Measurements from ENCODE around the gene ATAD1.
"Not testable (repeated sequence)": the region's sequence is repeated elsewhere in the genome, so short reads cannot be mapped to it uniquely, and the experiment has no call there.

ATAD1 gene

DNA sequence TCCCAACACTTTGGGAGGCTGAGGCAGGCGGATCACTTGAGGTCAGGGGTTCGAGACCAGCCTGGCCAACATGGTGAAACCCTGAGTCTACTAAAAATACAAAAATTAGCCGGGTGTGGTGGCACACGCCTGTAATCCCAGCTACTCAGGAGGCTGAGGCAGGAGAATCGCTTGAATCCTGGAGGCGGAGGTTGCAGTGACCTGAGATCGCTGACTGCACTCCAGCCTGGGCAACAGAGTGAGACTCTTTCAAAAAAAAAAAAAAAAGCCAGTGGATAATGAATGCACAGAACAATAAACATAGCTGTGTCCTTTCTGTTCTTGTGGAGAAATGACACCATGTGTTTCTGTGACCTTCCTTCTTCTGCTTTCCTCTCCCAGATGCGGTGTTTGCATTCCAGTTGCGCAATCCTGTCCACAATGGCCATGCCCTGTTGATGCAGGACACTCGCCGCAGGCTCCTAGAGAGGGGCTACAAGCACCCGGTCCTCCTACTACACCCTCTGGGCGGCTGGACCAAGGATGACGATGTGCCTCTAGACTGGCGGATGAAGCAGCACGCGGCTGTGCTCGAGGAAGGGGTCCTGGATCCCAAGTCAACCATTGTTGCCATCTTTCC lies 74.9 kb downstream of the ATAD1 start:
- not testable (repeated sequence) for ATAC-seq

- no peak for ATAC-seq
- no peak for TF ChIP-seq GLIS3 (CRISPR knock-in tag; IDR thresholded peaks at IDR 0.05)
- 0 out of 2 replicates have a peak, but pooled peaks have one; percentile 25 for TF ChIP-seq ISL1 (CRISPR knock-in tag; IDR thresholded peaks at IDR 0.05)
Observed at GRCh38 chr10:87740254-87740655, 77.8 kb downstream of the ATAD1 start.

GRCh38 chr10:87739703-87740102 lies 78.3 kb downstream of the ATAD1 start:
- ATAC-seq = no peak
- TF ChIP-seq ZNF565 (CRISPR knock-in tag; conservative IDR thresholded peaks at IDR 0.05; ENCODE audit: low read depth) = no peak
- TF ChIP-seq, protein P1, sequence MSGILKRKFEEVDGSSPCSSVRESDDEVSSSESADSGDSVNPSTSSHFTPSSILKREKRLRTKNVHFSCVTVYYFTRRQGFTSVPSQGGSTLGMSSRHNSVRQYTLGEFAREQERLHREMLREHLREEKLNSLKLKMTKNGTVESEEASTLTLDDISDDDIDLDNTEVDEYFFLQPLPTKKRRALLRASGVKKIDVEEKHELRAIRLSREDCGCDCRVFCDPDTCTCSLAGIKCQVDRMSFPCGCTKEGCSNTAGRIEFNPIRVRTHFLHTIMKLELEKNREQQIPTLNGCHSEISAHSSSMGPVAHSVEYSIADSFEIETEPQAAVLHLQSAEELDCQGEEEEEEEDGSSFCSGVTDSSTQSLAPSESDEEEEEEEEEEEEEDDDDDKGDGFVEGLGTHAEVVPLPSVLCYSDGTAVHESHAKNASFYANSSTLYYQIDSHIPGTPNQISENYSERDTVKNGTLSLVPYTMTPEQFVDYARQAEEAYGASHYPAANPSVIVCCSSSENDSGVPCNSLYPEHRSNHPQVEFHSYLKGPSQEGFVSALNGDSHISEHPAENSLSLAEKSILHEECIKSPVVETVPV (CRISPR knock-in tag; IDR thresholded peaks at IDR 0.05) = no peak

GRCh38 chr10:87738253-87738652 lies 79.8 kb downstream of the ATAD1 start:
- ATAC-seq = not testable (repeated sequence)

DNA sequence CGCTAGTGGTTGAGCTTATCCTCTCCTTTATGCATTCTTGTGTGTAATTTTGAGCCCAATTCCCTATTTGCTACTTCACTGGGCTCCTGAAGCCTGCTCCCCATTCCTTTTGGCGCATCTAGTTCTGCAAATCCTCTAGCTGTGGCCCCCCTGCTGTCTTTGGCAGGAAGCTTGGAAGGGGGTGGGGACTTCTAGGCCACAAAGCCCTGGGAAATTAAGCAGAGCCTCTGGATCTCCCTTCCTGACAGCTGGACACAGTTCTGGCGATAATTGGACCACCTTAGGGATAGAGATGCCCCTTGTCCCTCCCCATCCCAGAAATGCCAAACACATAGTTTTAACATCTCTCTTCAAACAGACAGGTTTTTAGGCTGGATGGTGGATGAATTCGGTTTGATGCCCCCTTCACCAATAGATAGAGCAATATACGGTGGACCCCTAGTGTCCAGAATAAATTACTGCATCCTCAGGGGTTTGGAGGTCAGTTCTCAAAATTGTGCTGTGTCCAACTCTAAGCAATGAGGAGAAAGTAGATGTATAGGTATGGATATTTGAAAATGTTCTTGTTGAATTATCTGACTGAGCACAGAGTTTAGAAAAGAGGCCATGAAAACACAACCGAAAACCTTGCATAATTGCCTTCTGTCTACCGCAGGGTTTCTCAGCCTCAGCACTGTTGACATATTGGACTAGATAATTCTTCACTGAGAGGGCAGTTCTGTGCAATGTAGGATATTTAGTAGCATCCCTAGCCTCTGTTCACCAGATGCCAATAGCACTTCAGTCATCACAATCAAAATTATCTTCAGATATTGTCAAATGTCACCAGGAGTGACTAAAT lies 82.8 kb downstream of the ATAD1 start:
- TF ChIP-seq ZFP30 (CRISPR knock-in tag; IDR thresholded peaks at IDR 0.05) = no peak
- TF ChIP-seq TOX (CRISPR knock-in tag; IDR thresholded peaks at IDR 0.05; ENCODE audit: borderline replicate concordance) = no peak
- no peak for TF ChIP-seq GLIS3 (CRISPR knock-in tag; IDR thresholded peaks at IDR 0.05)
- TF ChIP-seq PPARA (CRISPR knock-in tag; IDR thresholded peaks at IDR 0.05; ENCODE audit: borderline replicate concordance) = no peak
- TF ChIP-seq CSDC2 (CRISPR knock-in tag; IDR thresholded peaks at IDR 0.05) = no peak
- TF ChIP-seq PATZ1 (CRISPR knock-in tag; IDR thresholded peaks at IDR 0.05; ENCODE audit: borderline replicate concordance) = no peak
- peak; percentile 93 for ATAC-seq

DNA sequence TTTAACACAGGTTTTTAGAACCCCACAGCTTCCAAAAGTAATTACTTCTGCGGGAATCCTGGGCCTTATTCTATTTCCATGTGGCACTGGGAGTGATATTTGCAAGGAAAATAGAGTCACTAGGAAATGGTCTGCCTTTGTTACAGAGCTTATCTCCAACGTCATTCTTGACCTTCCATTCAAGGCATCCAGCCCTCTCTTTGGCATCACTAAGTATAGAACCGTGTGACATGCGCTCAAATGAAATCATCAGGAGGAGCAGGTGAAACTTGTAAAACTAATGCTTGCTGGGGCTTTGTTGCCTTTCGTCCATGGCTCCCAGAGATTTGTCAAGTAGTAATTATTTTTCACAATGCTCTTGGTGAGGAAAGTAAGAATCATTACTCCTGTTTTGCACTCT lies 84.9 kb downstream of the ATAD1 start:
- ATAC-seq = no peak
- TF ChIP-seq ZFP30 (CRISPR knock-in tag; IDR thresholded peaks at IDR 0.05) = no peak
- TF ChIP-seq TSHZ2 (CRISPR knock-in tag; IDR thresholded peaks at IDR 0.05) = no peak
- no peak for TF ChIP-seq RARB (CRISPR knock-in tag; IDR thresholded peaks at IDR 0.05)
- TF ChIP-seq ZC3H10 (CRISPR knock-in tag; IDR thresholded peaks at IDR 0.05) = no peak
- no peak for TF ChIP-seq CSDC2 (CRISPR knock-in tag; IDR thresholded peaks at IDR 0.05)
- TF ChIP-seq ZNF8 (CRISPR knock-in tag; IDR thresholded peaks at IDR 0.05) = no peak
- TF ChIP-seq GLIS3 (CRISPR knock-in tag; IDR thresholded peaks at IDR 0.05) = no peak
- TF ChIP-seq OSR1 (CRISPR knock-in tag; IDR thresholded peaks at IDR 0.05) = no peak

DNA sequence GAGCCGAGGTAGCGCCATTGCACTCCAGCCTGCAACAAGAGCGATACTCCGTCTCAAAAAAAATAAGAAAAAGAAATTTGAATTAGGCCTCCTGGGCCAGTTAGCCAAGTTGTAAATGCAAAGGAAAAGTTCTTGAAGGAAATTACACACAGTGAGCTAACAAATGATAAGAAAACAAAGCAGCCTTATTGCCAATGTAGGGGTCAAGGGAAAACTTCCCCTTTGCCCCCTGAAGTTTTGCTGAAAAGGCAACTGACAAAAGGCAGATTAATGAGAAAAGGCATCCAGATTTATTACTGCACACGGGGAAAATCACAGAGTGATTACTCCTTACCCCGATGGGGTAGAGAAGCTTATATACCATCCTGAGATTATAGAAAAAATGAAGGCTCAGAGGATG lies 88.1 kb downstream of the ATAD1 start:
- ATAC-seq = no peak
- TF ChIP-seq, protein P2, sequence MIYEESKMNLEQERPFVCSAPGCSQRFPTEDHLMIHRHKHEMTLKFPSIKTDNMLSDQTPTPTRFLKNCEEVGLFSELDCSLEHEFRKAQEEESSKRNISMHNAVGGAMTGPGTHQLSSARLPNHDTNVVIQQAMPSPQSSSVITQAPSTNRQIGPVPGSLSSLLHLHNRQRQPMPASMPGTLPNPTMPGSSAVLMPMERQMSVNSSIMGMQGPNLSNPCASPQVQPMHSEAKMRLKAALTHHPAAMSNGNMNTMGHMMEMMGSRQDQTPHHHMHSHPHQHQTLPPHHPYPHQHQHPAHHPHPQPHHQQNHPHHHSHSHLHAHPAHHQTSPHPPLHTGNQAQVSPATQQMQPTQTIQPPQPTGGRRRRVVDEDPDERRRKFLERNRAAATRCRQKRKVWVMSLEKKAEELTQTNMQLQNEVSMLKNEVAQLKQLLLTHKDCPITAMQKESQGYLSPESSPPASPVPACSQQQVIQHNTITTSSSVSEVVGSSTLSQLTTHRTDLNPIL (CRISPR knock-in tag; IDR thresholded peaks at IDR 0.05; ENCODE audit: low read depth) = no peak
- TF ChIP-seq, protein P1 (CRISPR knock-in tag; IDR thresholded peaks at IDR 0.05) = no peak
- TF ChIP-seq, protein P3, sequence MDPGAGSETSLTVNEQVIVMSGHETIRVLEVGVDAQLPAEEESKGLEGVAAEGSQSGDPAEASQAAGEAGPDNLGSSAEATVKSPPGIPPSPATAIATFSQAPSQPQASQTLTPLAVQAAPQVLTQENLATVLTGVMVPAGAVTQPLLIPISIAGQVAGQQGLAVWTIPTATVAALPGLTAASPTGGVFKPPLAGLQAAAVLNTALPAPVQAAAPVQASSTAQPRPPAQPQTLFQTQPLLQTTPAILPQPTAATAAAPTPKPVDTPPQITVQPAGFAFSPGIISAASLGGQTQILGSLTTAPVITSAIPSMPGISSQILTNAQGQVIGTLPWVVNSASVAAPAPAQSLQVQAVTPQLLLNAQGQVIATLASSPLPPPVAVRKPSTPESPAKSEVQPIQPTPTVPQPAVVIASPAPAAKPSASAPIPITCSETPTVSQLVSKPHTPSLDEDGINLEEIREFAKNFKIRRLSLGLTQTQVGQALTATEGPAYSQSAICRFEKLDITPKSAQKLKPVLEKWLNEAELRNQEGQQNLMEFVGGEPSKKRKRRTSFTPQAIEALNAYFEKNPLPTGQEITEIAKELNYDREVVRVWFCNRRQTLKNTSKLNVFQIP (CRISPR knock-in tag; IDR thresholded peaks at IDR 0.05; ENCODE audit: borderline replicate concordance, low read depth) = no peak
- TF ChIP-seq PATZ1 (CRISPR knock-in tag; IDR thresholded peaks at IDR 0.05; ENCODE audit: borderline replicate concordance) = no peak
- TF ChIP-seq GLIS3 (CRISPR knock-in tag; IDR thresholded peaks at IDR 0.05) = no peak

All from SK-N-SH treated with all-trans-retinoic acid at 6 μM for 48 hours (cell line).